SJSA1 (cell line): ENCODE measurements around the gene GSTM5. TPM values are rescaled to one million over a fixed set of nuclear protein-coding genes. Genes with fewer than 3 reads are reported as not detected.
"Not testable (repeated sequence)": the region's sequence is repeated elsewhere in the genome, so short reads cannot be mapped to it uniquely, and the experiment has no call there.

Experiments
- DNase-seq, 2 experiments: peaks; one replicate each; pipeline ENCODE4 v3.0.0-alpha.2; 2015 to 2020; ENCODE audit warnings: low spot score in 2 of 2, low read depth in 1 of 2
- H3K27ac ChIP-seq: fragments of 250-450 bp; sonication (Bioruptor Pico); 2 replicates; pipeline ENCODE4 v1.5.1; 2020; ENCODE audit warnings: mild to moderate bottlenecking, moderate library complexity
- H3K27me3 ChIP-seq: fragments of 250-450 bp; sonication (Bioruptor Pico); replicated peaks from 2 replicates; pipeline ENCODE4 v1.5.1; 2020; ENCODE audit warnings: mild to moderate bottlenecking, moderate library complexity
- H3K36me3 ChIP-seq: fragments of 250-450 bp; sonication (Bioruptor Pico); 2 replicates; pipeline ENCODE4 v1.5.1; 2020; ENCODE audit warnings: mild to moderate bottlenecking
- H3K4me1 ChIP-seq: fragments of 250-450 bp; sonication (Bioruptor Pico); replicated peaks from 2 replicates; pipeline ENCODE4 v1.6.1; 2021; ENCODE audit warnings: mild to moderate bottlenecking
- H3K4me3 ChIP-seq: fragments of 250-450 bp; sonication (Bioruptor Pico); 2 replicates; pipeline ENCODE4 v1.5.1; 2020; ENCODE audit warnings: mild to moderate bottlenecking
- H3K9me3 ChIP-seq: fragments of 250-450 bp; sonication (Bioruptor Pico); replicated peaks from 2 replicates; pipeline ENCODE4 v1.5.1; 2020; ENCODE audit warnings: mild to moderate bottlenecking
- total RNA-seq: library from RNA; depleted of rRNA; stranded (reverse); fragments of >200 nt; shearing (Covaris generic); gene quantifications from 2 replicates; pipeline ENCODE4 v1.2.3, GENCODE V29; 2014; rRNA removed

The GSTM5 gene
- total RNA-seq = not detected in 2 replicates

DNA sequence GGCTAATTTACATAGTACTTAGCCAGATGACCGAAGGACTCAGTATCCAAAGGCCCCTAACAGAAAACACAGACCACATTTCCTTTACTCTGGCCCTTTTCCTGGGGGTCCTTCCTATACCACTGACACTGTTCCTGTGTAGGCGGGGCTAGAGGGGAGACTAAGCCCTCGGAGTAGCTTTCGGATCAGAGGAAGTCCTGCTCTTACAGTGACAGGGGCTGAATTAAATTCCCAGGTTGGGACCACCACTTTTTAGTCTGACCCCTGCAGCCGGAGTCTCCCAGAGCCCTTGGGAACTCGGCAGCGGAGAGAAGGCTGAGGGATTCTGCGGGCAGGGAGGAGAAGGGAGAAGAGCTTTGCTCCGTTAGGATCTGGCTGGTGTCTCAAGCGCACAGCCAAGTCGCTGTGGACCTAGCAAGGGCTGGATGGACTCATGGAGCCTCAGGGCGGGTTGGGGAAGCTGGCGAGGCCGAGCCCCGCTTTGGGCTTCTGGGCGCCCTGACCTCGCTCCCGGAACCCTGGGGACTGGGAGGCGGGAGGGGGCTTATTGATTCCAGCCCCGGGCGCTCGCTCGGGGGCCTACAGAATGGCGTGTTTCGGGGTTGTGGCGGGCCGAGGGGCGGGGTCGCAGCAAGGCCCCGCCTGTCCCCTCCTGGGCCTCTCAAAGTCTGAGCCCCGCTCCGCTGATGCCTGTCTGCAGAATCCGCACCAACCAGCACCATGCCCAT, at the start of gene GSTM5:
Gene GSTM5 (plus strand): TSS at position 659 of the 728 bp plus-strand sequence. CDS start 62 bp downstream, at position 721.
- H3K36me3 ChIP-seq, H3K4me1 ChIP-seq, H3K27me3 ChIP-seq, H3K9me3 ChIP-seq, H3K27ac ChIP-seq, H3K4me3 ChIP-seq, DNase-seq: not testable (repeated sequence)

DNA sequence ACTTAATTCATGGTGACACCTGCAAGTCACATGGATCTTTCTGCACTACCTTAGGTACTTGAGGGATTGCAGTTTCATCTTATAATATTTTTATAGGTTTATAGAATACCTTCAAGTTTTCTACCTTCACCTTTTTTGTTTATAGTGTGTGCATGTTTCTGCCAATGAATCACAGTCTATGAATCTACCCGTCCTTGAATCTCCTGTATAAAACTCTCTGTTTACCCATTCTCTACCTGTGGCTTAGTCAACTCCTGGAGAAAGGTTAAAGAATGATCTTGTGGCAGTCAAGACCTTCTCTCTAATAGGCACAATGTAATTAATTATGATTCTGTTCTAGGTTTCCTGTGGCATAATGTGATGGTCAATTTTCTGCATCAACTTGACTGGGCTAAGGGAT, 47.4 kb upstream of the GSTM5 start:
- H3K4me1 ChIP-seq = peaks cover 14% of the 10 kb centered on the region
- no peak for DNase-seq
- 0 out of 2 replicates have a peak, but pooled peaks cover 6% of the 10 kb centered on the region for H3K36me3 ChIP-seq
- no peaks in the 10 kb centered on the region for H3K9me3 ChIP-seq
- H3K4me3 ChIP-seq = no peak overlapping the region
- H3K27me3 ChIP-seq = no peaks in the 10 kb centered on the region
- H3K27ac ChIP-seq = no peak overlapping the region

- Histone ChIP-seq H3K4me1 (peaks cover 14% of the 10 kb centered on the region), H3K27ac (no peak within 1 kb of the TSS), H3K27me3 (no peaks in the 10 kb centered on the region), H3K4me3 (peak within 1 kb of the TSS; percentile 32), H3K9me3 (no peaks in the 10 kb centered on the region), H3K36me3 (no peaks in the 10 kb centered on the region)
- DNase-seq = peak; percentile 68 to 90
Observed at GRCh38 chr1:109667452-109668122, 44.5 kb upstream of the GSTM5 start, which contains the start of gene GSTM2. Gene GSTM2 (plus strand): TSS chr1:109668057. CDS start chr1:109668116, 59 bp downstream.

GRCh38 chr1:109668123-109668775, 43.8 kb upstream of the GSTM5 start:
- H3K36me3 ChIP-seq = no peaks in the 10 kb centered on the region
- H3K27me3 ChIP-seq = no peaks in the 10 kb centered on the region
- peak in 1 of 2 experiments; percentile 41 for DNase-seq
- H3K27ac ChIP-seq = no peak overlapping the region
- H3K4me3 ChIP-seq = peak overlapping the region; percentile 32
- H3K9me3 ChIP-seq = no peaks in the 10 kb centered on the region
- H3K4me1 ChIP-seq = peaks cover 14% of the 10 kb centered on the region

GRCh38 chr1:109669246-109669948, 42.7 kb upstream of the GSTM5 start:
- Histone ChIP-seq H3K36me3 (no peaks in the 10 kb centered on the region), H3K4me3 (no peak overlapping the region), H3K27ac (no peak overlapping the region), H3K4me1 (peaks cover 9% of the 10 kb centered on the region), H3K9me3 (no peaks in the 10 kb centered on the region), H3K27me3 (no peaks in the 10 kb centered on the region)
- DNase-seq = peak in 1 of 2 experiments; percentile 32

DNA sequence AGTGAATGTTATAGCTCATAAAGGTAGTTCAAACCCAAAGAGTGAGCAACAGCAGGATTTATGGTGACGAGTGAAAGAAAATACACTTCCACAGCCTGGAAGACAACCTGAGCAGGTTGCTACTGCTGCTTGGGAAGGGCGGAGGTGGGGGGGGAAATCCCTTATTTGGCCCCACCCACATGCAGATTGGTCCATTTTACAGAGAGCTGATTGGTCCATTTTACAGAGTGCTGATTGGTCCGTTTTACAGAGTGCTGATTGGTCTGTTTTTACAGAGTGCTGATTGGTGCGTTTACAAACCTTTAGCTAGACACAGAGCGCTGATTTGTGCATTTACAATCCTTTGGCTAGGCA, 42.1 kb upstream of the GSTM5 start:
- not testable (repeated sequence) for H3K36me3 ChIP-seq, DNase-seq, H3K27me3 ChIP-seq, H3K9me3 ChIP-seq, H3K4me3 ChIP-seq, H3K4me1 ChIP-seq, H3K27ac ChIP-seq

DNA sequence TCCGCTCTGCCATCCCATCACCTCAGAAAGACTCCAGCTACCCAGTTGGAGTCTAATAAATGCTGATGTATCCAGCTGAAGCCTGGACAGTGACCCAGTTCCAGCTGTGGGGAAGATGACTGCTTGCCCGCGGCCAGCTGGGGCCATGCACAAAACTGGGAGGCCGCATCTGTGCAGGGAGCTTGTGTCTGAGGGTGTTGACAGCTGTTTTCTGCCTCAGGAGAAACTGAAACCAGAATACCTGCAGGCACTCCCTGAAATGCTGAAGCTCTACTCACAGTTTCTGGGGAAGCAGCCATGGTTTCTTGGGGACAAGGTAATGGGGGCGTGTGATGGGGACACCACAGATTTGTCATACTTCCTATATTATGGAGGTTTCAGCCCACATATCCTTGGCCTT, 41.0 kb upstream of the GSTM5 start:
- H3K4me3 ChIP-seq = no peak overlapping the region
- no peaks in the 10 kb centered on the region for H3K36me3 ChIP-seq
- no peaks in the 10 kb centered on the region for H3K27me3 ChIP-seq
- DNase-seq = no peak
- H3K4me1 ChIP-seq = peaks cover 9% of the 10 kb centered on the region
- H3K27ac ChIP-seq = no peak overlapping the region
- H3K9me3 ChIP-seq = no peaks in the 10 kb centered on the region

- H3K27me3 ChIP-seq, H3K4me3 ChIP-seq, H3K4me1 ChIP-seq, H3K36me3 ChIP-seq, H3K27ac ChIP-seq, DNase-seq, H3K9me3 ChIP-seq: not testable (repeated sequence)
Observed at GRCh38 chr1:109673861-109674260, 38.2 kb upstream of the GSTM5 start.

DNA sequence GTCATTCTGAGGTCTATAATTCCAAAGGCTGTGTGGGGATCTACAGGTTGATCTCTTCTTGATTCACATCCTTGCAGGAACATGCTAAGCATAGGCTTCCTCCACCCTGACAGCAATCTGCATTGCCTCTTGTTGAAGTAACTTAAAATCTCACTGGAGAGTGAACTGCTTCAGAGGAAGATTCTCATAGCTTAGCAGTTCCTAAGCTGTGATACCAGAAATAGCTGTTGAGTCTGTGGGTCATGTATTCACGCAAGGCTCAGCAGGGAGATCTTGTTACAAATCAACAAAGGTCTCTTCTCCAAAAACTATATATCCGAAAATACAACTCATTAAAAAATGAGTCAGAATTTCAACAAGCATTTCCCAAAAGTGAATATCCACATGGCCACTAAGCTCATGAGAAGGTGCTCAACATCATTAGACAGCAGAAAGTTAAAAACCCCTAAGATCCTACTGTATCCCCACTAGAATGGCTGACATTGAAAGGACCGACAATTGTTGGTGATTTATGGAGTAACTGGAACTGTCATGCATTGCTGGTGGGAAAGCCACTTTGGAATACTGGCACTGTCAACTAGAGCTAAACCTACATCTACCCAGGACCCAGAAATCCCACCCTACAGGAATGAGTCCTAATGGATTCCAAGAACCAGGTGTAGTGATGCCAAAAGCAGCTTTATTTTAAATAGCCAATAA, 35.2 kb upstream of the GSTM5 start:
- H3K27ac ChIP-seq = not testable (repeated sequence)

DNA sequence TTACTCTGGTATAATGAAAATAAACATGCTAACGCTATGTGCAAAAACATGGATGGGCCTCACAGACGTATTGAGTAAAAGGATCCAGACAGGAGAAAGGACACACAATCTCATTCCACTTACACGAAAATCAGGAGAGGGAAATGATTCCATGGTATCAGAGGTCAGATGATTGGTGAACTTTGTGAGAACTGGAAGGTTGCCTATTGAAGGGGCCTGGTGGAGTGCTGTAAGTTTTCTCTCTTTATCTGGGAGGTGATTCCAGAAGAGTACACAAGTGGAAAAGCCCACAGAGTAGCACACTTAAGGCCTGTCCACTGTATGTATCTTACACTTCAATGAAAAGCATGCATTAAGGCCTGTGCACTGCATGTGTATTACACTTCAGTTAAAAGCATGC, 34.6 kb upstream of the GSTM5 start:
- no peaks in the 10 kb centered on the region for H3K36me3 ChIP-seq
- no peaks in the 10 kb centered on the region for H3K27me3 ChIP-seq
- H3K27ac ChIP-seq = no peak overlapping the region
- DNase-seq = no peak
- no peak overlapping the region for H3K4me3 ChIP-seq
- no peaks in the 10 kb centered on the region for H3K4me1 ChIP-seq
- H3K9me3 ChIP-seq = no peaks in the 10 kb centered on the region

More for the DNA sequence above, 35.2 kb upstream of the GSTM5 start:
- H3K27me3 ChIP-seq, H3K4me1 ChIP-seq, DNase-seq, H3K36me3 ChIP-seq, H3K4me3 ChIP-seq, H3K9me3 ChIP-seq: not testable (repeated sequence)

- H3K4me1 ChIP-seq, DNase-seq: not testable (repeated sequence)
Observed at GRCh38 chr1:109678637-109679036, 33.4 kb upstream of the GSTM5 start.

DNA sequence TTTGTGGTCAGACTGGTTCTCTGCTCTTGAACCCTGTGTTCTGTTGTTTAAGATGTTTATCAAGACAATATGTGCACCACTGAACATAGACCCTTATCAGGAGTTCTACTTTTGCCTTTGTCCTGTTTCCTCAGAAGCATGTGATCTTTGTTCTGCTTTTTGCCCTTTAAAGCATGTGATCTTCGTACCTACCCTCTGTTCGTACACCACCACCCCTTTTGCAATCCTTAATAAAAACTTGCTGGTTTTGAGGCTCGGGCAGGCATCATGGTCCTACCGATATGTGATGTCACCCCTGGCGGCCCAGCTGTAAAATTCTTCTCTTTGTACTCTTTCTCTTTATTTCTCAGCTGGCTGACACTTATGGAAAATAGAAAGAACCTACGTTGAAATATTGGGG, 27.3 kb upstream of the GSTM5 start:
- not testable (repeated sequence) for H3K9me3 ChIP-seq, H3K36me3 ChIP-seq, H3K27me3 ChIP-seq, DNase-seq, H3K4me3 ChIP-seq, H3K4me1 ChIP-seq, H3K27ac ChIP-seq

More at GRCh38 chr1:109678637-109679036, 33.4 kb upstream of the GSTM5 start:
- not testable (repeated sequence) for H3K4me3 ChIP-seq, H3K27me3 ChIP-seq, H3K27ac ChIP-seq, H3K36me3 ChIP-seq, H3K9me3 ChIP-seq

DNA sequence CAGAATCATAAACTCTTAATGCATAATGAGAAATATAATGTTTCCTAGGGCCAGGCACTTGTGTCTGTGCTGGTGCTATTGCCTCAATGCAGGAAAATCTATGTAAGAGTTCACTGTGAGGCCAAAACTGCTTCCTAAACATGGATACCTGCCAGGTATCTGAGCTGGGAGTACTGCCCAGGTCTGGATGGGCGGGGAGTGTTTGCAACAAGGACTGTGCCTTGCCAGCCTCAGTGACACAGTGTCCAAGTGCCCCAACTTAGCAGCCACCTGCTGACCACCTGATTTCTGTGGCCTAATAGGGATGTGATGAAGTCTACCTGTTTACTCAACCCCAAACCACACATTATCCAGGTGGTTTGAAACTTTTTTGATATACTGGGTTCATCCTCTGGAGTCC, 26.7 kb upstream of the GSTM5 start:
- not testable (repeated sequence) for DNase-seq, H3K27me3 ChIP-seq, H3K27ac ChIP-seq, H3K9me3 ChIP-seq, H3K36me3 ChIP-seq, H3K4me3 ChIP-seq, H3K4me1 ChIP-seq
